ENCODE results near the gene TULP1.
A peak's percentile ranks its signal among the peaks of the same experiment; 100 is the strongest.
"Not testable (repeated sequence)": the region's sequence is repeated elsewhere in the genome, so short reads cannot be mapped to it uniquely, and the experiment has no call there.

TULP1 gene

DNA sequence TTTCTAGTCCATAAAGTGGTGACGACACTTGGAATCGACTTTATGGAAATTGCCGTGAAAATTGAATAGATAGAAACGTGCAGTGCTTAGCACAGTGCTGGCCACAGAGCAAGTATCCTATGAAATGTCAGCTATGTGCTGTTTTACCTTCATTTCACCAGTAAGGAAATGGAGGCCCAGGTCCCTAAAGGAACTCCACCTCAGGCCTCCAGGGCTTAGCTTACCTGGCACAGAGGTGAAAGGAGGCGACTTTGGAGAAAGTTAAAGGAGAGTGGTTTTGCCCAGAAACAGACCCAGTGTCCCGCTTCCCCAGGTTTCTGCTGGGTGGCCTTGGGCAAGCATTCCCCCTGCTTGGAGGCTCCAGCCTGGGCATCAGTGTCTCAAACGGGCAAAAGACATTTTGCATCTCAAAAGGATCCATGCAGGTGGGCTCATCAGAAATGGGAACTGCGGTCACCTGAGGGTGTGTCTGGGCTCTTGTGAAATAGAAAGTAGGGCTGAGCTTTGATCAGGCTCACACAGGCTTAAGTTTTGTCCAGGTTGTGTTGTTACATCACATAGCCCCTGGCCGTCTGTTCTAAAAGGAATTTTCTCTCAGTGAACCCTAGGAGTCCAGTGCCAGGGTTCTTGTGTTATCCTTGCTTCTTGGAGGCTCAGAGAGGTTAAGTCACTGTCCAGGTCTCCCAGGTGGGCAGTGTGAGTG, 6.8 kb upstream of the TULP1 start:
- DNase-seq: no peak

- no peak for DNase-seq
Measured at GRCh38 chr6:35518566-35519312, 6.0 kb upstream of the TULP1 start.

- DNase-seq: not testable (repeated sequence)
Measured at GRCh38 chr6:35517978-35518377, 5.3 kb upstream of the TULP1 start.

GRCh38 chr6:35516712-35517111, 4.0 kb upstream of the TULP1 start:
- DNase-seq: no peak

GRCh38 chr6:35515939-35516338, 3.2 kb upstream of the TULP1 start:
- DNase-seq: not testable (repeated sequence)

DNA sequence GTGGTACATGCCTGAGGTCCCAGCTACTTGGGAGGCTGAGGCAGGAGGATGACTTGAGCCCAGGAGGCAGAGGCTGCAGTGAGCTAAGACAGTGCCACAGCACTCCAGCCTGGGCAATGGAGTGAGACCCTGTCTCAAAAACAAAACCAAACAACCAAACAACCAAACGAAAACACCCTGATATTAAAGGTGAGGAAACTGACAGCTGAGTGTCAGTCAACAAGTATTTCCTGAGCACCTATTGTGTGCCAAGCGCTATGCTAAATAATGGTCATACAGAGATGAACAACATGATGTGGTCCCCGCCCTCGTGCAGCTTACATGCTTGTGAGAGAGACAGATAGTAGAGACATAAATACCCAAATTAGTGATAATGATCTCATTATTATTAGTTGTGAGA, 1.9 kb upstream of the TULP1 start:
- DNase-seq: no peak

- no peak for DNase-seq
Measured at GRCh38 chr6:35512006-35512405, 690 bp downstream of the TULP1 start.

- no peak for DNase-seq
Measured at GRCh38 chr6:35511562-35511941, 1.1 kb downstream of the TULP1 start.

DNA sequence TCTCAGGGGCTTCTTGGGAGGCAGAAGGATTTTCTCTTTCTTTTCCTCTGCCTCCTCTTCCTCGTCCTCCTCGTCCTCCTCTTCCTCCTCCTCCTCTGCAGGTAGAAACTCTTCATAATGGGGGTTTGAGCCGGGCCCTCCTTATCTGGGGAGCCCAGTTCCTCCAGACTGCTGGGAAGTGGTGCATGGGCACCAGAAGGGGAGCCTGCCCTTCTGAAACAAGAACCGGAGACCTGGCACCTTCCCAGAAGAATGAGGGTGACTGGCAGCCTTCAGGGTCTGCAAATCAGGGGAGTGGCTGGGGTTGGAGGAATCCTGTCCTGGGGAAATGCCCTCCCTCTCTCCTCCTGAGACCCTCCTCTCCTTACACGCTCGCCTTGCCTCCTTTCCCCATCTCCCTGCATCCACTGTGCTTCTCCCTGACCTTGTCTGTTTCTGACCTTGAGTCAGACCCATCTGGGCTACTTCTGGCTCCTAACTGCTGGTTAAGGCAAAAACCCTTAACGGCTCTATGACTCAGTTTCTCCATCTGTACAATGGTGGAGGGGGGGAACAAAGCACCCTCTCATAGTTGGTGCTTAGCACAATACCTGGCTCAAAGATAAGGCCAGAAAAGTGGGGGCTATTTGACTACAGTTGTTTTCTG, 1.7 kb downstream of the TULP1 start:
- DNase-seq: no peak

DNA sequence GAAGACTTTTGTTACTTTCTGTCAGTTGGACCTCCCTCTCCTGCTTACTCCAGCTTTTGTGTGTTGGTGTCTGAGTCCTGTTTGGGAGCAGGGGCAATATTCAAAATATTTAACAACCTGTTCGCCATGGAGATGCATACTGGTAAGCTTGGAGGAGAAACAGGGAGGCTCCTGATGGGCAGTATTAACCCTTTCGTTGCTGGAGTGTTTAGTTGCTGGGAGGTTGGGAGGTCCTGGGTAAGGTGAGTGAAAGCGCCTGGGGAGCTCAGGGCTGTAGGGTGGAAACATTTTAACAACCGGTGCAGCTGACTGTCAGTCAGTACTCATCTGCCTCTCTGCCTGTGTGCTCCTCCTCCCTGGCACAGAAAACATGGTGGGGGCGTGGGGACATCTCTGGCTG, 4.2 kb downstream of the TULP1 start:
- DNase-seq: no peak

DNA sequence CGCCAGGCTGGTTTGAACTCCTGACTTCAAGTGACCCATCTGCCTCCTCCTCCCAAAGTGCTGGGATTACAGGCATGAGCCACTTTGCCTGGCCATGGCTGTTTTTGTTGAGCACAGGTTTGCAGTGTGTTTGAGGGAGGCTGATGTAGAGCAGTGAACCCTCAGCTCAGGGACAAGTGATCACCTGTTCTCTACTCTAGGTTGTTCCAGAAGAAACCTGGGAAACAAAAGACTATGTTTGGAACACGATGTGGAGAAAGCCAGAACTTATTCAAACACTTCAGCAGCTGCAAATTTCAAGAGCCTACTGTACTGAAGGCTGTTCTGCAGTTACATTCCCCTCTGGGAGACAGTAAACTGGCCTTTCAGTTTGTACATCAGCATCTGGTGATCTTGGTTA, 4.7 kb downstream of the TULP1 start:
- DNase-seq: no peak

DNA sequence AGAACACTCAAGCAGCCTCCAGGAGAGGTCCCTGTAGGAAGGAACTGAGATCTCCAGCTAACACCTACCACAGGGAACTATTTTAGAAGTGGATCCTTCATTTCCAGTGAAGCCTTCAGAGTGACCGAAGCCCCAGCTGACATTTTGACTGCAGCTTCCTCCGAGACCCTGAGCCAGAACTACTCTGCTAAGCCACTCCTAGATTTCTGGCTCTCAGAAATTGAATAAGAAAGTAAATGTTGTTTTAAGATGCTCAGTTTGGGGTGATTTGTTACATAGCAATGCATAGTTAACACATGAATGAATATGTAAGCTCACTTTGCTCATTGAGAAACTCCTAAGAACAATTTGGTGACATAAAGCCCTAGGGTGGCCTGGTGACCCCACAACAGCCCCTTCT, 5.5 kb downstream of the TULP1 start:
- no peak for DNase-seq

- no peak for DNase-seq
Measured at GRCh38 chr6:35506536-35506935, 6.2 kb downstream of the TULP1 start.

DNA sequence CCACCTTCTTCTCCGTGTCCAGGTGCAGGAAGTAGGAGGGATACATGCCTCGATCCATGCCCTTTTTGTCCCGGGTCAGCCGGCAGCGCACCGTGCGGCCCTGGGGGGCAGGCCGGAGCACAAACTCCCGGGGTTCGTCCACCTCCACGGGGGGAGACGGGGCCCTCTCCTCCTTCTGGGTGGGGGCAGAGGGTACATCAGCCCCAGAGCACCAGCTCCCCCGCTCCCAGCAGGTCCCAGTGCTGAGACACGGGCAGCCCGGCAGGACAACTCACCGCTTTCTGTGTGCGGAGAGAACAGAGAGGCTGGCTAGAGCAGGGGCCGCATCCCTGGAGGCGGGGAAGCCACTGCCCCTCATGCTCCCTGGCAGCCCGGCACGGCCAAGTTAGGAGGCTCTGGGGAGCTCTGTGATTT, 6.7 kb downstream of the TULP1 start:
- DNase-seq: no peak

DNA sequence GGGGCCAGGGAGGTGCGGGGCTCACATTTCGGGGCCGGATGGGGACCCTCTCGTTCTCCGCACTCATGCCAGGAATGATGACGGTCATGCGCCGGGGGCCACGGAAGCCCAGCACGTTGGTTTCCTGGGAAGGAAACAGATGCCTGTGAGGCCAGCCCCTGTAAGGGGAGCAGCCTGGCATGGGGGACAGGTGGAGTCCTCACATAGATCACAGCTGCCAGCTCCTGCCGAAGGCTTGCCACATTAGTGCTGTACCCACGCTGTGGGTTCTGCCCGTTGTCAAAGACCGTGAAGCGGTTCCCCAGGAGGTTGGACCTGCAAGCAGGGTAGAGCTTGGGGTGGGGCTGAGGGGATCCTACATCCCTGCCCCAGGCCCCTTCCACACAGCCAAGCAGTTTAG, 9.2 kb downstream of the TULP1 start:
- DNase-seq: no peak

DNA sequence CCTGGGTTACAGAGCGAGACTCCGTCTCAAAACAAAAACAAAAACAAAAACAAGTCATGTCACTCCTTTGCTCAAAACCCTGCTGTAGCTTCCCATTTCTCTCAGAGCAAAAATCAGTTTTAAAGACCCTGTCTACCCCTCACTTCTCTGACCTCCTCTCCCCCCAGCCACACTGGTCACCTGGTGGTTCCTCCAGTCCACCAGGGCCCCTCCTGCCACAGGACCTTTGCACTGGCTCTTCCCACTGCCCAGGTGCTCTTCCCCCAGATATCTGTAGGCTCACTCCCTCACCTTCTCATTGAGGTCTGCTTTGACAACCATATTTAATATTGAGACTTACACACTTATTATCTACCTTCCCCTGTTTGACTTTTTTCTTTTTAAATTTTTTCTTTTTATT, 10.9 kb downstream of the TULP1 start:
- no peak for DNase-seq

- DNase-seq: peak in 1 of 2 experiments; percentile 18
Measured at GRCh38 chr6:35500782-35501181, 11.9 kb downstream of the TULP1 start.

DNA sequence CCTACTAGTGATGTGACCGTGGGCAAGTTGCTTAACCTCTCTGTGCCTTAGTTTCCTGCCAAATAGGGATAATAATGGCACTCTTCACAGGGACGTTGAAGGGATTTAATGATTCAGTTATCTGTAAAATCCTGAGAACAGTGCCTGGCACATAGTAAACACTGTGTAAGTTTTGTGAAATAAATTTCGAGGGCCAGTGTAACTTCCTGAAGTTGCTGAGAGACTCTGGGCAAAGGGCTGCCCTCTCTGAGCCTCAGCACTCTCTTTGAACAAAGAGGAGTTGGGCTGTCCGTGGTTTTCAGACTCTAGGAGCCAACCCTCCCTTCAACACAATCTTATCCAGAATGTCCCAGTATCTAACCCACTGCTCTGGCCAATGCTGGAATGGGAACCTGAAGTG, 13.3 kb downstream of the TULP1 start:
- no peak for DNase-seq

DNA sequence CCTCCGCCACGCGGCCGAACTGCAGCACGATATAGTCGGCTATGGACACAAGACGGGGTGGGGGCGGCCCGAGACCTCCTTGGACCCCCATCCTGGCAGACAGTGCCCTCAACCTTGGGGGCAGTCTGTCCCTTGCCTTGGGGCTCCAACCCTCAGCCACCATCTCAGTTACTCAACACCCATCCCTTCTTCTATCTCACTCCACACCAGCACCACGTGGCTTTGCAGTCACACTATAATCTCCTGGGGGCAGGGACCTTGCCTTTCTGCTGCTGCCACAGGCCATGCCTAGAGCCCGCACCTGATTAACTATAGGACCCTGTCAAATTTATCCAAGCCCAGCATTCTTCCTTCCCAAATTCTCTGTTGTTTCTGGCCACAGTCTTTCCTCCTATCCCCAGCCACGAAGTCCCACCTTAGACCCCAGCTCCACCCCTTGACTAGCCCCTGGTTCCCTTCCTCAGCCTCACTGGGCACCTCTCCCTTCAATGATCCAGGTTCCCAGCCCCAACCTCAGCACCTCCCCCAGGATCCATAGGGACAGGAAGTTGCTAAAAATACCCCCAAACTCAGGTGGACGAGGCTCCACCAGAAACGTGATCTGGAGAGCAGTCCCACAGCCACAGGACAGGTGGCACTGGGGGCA, 14.2 kb downstream of the TULP1 start:
- no peak for DNase-seq

GRCh38 chr6:35497571-35498421, 14.9 kb downstream of the TULP1 start:
- DNase-seq: no peak

DNA sequence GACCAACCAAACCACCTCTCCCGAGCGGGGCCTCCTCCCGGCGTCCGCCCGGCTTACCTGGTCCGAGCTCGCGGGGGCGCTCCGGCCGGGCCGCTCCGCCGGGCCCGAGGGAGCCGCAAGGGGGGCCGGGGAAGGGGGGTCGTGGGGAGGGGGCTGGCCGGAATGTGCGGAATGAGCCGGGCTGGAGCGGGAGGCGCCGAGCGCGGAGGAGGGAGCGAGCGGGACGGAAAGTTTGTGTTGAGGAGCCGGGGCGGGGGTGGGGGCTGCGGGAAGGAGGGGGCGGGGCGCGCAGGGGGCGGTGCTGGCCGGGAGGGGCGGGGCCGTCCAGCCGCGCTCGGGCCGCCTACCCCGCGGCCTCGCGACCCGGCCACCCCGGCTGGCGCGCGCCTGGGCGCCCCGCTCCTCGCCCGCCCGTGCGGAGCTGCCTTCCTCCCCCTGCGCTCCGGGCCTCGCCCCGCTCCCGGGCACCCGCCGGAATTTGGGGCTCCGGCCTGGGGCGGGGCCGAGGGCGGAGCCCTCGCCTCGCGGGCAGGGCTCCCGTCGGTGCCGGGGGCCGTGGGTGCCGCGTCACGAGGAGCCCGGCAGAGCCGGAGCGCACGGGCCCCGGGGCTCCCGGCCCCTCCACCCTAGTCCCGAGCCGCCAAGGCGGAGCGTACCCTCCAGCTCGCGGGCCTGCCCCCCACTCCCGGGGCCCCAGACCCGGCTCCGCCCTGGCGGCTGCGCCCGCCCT, 15.7 kb downstream of the TULP1 start, which contains the start of gene TEAD3:
Gene TEAD3 (minus strand): TSS at position 239 of the 730 bp plus-strand sequence.
- no peak for DNase-seq

Data from SHP77 (cell line).